GM19099 (cell line): ENCODE data around the gene RERE.

ENCODE experiments used
- POLR2A ChIP-seq: IDR thresholded peaks from 3 replicates; pipeline ENCODE4 v1.6.1; 2011; ENCODE audit warnings: low read depth; ENCODE audit not compliant: insufficient read length; ENCODE audit errors: extremely low read depth

RERE gene

GRCh38 chr1:8669606-8670335 is 147.7 kb downstream of the RERE start:
- no peak for TF ChIP-seq POLR2A

GRCh38 chr1:8667869-8668594 is 149.4 kb downstream of the RERE start:
- TF ChIP-seq POLR2A, result no peak

- TF ChIP-seq POLR2A, result no peak
Measured at GRCh38 chr1:8666389-8667167, 150.9 kb downstream of the RERE start.

GRCh38 chr1:8665833-8666232 is 151.6 kb downstream of the RERE start:
- TF ChIP-seq POLR2A, result no peak

GRCh38 chr1:8664887-8665286 is 152.6 kb downstream of the RERE start:
- TF ChIP-seq POLR2A, result no peak

GRCh38 chr1:8663915-8664329 is 153.5 kb downstream of the RERE start:
- no peak for TF ChIP-seq POLR2A

GRCh38 chr1:8663090-8663802 is 154.2 kb downstream of the RERE start:
- TF ChIP-seq POLR2A, result no peak

- no peak for TF ChIP-seq POLR2A
Measured at GRCh38 chr1:8662380-8663072, 154.9 kb downstream of the RERE start.

- TF ChIP-seq POLR2A, result no peak
Measured at GRCh38 chr1:8661185-8662110, 156.0 kb downstream of the RERE start.

- TF ChIP-seq POLR2A, result no peak
Measured at GRCh38 chr1:8660411-8660828, 157.0 kb downstream of the RERE start.

GRCh38 chr1:8659593-8659992 is 157.8 kb downstream of the RERE start:
- TF ChIP-seq POLR2A, result no peak

GRCh38 chr1:8653878-8654277 is 163.6 kb downstream of the RERE start:
- no peak for TF ChIP-seq POLR2A

GRCh38 chr1:8652467-8653046 is 164.9 kb downstream of the RERE start:
- TF ChIP-seq POLR2A, result no peak
